SK-N-SH (cell line): ENCODE measurements around the gene GABRB1. TPM values are rescaled to one million over a fixed set of nuclear protein-coding genes. Genes with fewer than 3 reads are reported as not detected.

ENCODE experiments used
- CTCF ChIA-PET: fragments of 300-600, 350-600 bp; formaldehyde crosslinking; extraction: SDS; loops from one replicate; lab custom pipeline; 2021; lab: Yijun Ruan, JAX
- POLR2A ChIA-PET: fragments of 350-600 bp; sonication (Branson Sonifier 250); formaldehyde crosslinking; extraction: SDS; loops from one replicate; lab custom pipeline; 2020; ENCODE audit warnings: antibody characterized with exemption, inconsistent platforms; lab: Yijun Ruan, JAX
- DNase-seq: peaks from one replicate; pipeline ENCODE4 v3.0.0; 2012
- H2AFZ ChIP-seq: fragments of 200-600 bp; sonication (generic); 2 replicates; pipeline ENCODE4 v1.8.1; 2016; ENCODE audit warnings: antibody characterized with exemption, mild to moderate bottlenecking, low read depth
- H3F3A ChIP-seq: fragments of 200-600 bp; sonication (generic); replicated peaks from 2 replicates; pipeline ENCODE3; 2016; ENCODE audit warnings: antibody characterized with exemption, mild to moderate bottlenecking; ENCODE audit not compliant: insufficient read depth
- H3K27ac ChIP-seq, 2 experiments: fragments of 200-500 bp in 1 of 2; fragments of 200-600 bp in 1 of 2; sonication (Bioruptor generic) in 1 of 2; sonication (generic), shearing (Covaris generic) in 1 of 2; 2 replicates each; pipeline versions ENCODE4 v1.5.1 to v1.6.1; 2014 to 2016; ENCODE audit warnings: low read depth in 2 of 2, inconsistent platforms in 1 of 2, low read length in 1 of 2, mild to moderate bottlenecking in 1 of 2, mixed read lengths in 1 of 2
- H3K27me3 ChIP-seq: fragments of 200-600 bp; sonication (generic), shearing (Covaris generic); 2 replicates; pipeline ENCODE4 v1.6.1; 2016; ENCODE audit warnings: mixed run types; ENCODE audit not compliant: insufficient read depth
- H3K36me3 ChIP-seq, 2 experiments: fragments of 200-500 bp in 1 of 2; fragments of 200-600 bp in 1 of 2; sonication (Bioruptor generic) in 1 of 2; sonication (generic) in 1 of 2; replicated peaks in 1 of 2; 2 replicates each; pipeline versions ENCODE3 to v1.5.1; 2014 to 2016; ENCODE audit warnings: low read length in 1 of 2, mild to moderate bottlenecking in 1 of 2; ENCODE audit not compliant: insufficient read depth in 2 of 2, control insufficient read depth in 1 of 2
- H3K4me1 ChIP-seq, 2 experiments: fragments of 200-500 bp in 1 of 2; fragments of 200-600 bp in 1 of 2; sonication (Bioruptor generic) in 1 of 2; sonication (generic), shearing (Covaris generic) in 1 of 2; 2 replicates each; pipeline versions ENCODE4 v1.5.1 to v1.6.1; 2014 to 2016; ENCODE audit warnings: low read depth in 1 of 2, low read length in 1 of 2, mixed run types in 1 of 2; ENCODE audit not compliant: insufficient read depth in 2 of 2, control insufficient read depth in 1 of 2
- H3K4me2 ChIP-seq: fragments of 200-600 bp; sonication (generic), shearing (Covaris generic); 2 replicates; pipeline ENCODE4 v1.6.1; 2017; ENCODE audit warnings: mixed run types
- H3K4me3 ChIP-seq, 2 experiments: fragments of 200-500 bp in 1 of 2; fragments of 200-600 bp in 1 of 2; sonication (Bioruptor generic) in 1 of 2; sonication (generic), shearing (Covaris generic) in 1 of 2; 2 replicates each; pipeline versions ENCODE4 v1.5.1 to v1.8.1; 2014 to 2016; ENCODE audit warnings: low read depth in 2 of 2, inconsistent platforms in 1 of 2, low read length in 1 of 2, mild to moderate bottlenecking in 1 of 2, mixed read lengths in 1 of 2, moderate library complexity in 1 of 2
- H3K79me2 ChIP-seq: fragments of 200-600 bp; sonication (generic); 2 replicates; pipeline ENCODE4 v1.8.1; 2017; ENCODE audit warnings: mild to moderate bottlenecking; ENCODE audit not compliant: insufficient read depth
- H3K9ac ChIP-seq: fragments of 200-600 bp; sonication (generic); 2 replicates; pipeline ENCODE4 v1.6.1; 2017; ENCODE audit warnings: mixed run types
- H3K9me2 ChIP-seq: fragments of 200-600 bp; sonication (generic); 2 replicates; pipeline ENCODE4 v1.6.1; 2017; ENCODE audit warnings: mixed run types
- H3K9me3 ChIP-seq: fragments of 200-600 bp; sonication (generic); 2 replicates; pipeline ENCODE4 v1.6.1; 2017; ENCODE audit warnings: mixed run types, mild to moderate bottlenecking, moderate library complexity
- H4K20me1 ChIP-seq: fragments of 200-600 bp; sonication (generic); 2 replicates; pipeline ENCODE4 v1.6.1; 2017; ENCODE audit warnings: mild to moderate bottlenecking, mixed run types; ENCODE audit not compliant: insufficient read depth
- ELF1 ChIP-seq: IDR thresholded peaks from 2 replicates; pipeline ENCODE4 v1.4.0; 2012
- EP300 ChIP-seq, 2 experiments: IDR thresholded peaks; 2 replicates each; pipeline versions ENCODE4 v1.4.0 to v1.6.1; 2012; ENCODE audit warnings: borderline replicate concordance in 1 of 2, low read depth in 1 of 2, low read length in 1 of 2
- EZH2phosphoT487 ChIP-seq: fragments of 200-600 bp; sonication (generic); IDR thresholded peaks from 2 replicates; pipeline ENCODE4 v1.6.1; 2017; ENCODE audit warnings: low read depth, mixed run types, mild to moderate bottlenecking, antibody characterized with exemption, moderate library complexity, borderline replicate concordance
- FOSL2 ChIP-seq: IDR thresholded peaks from 2 replicates; pipeline ENCODE4 v1.4.0; 2012; ENCODE audit warnings: low read depth, mild to moderate bottlenecking, moderate library complexity, borderline replicate concordance
- FOXM1 ChIP-seq: IDR thresholded peaks from 2 replicates; pipeline ENCODE4 v1.4.0; 2012; ENCODE audit warnings: low read depth, mild to moderate bottlenecking
- GABPA ChIP-seq: IDR thresholded peaks from 2 replicates; pipeline ENCODE4 v1.4.0; 2012; ENCODE audit warnings: low read depth, mild to moderate bottlenecking
- GATA2 ChIP-seq: sonication (generic); formaldehyde crosslinking; IDR thresholded peaks from 2 replicates; pipeline ENCODE4 v1.5.0; 2020; ENCODE audit warnings: mild to moderate bottlenecking, missing genetic modification reagents
- JUND ChIP-seq: IDR thresholded peaks from 2 replicates; pipeline ENCODE4 v1.4.0; 2012
- MEF2A ChIP-seq: IDR thresholded peaks from 2 replicates; pipeline ENCODE4 v1.4.0; 2012; ENCODE audit warnings: low read depth, borderline replicate concordance
- MXI1 ChIP-seq: IDR thresholded peaks from 2 replicates; pipeline ENCODE4 v1.6.1; 2012; ENCODE audit warnings: mild to moderate bottlenecking, low read depth, low read length, improper control_type of control experiment
- NFIC ChIP-seq: IDR thresholded peaks from 2 replicates; pipeline ENCODE4 v1.4.0; 2012; ENCODE audit warnings: borderline replicate concordance
- NRF1 ChIP-seq: IDR thresholded peaks from 2 replicates; pipeline ENCODE4 v1.6.1; 2012; ENCODE audit warnings: low read depth, mild to moderate bottlenecking, low read length
- POLR2AphosphoS5 ChIP-seq: IDR thresholded peaks from 2 replicates; pipeline ENCODE4 v1.6.1; 2012; ENCODE audit warnings: low read depth, low read length
- SIN3A ChIP-seq: IDR thresholded peaks from 2 replicates; pipeline ENCODE4 v1.6.1; 2012; ENCODE audit warnings: low read depth, mild to moderate bottlenecking, low read length, moderate library complexity, borderline replicate concordance
- TCF12 ChIP-seq: IDR thresholded peaks from 2 replicates; pipeline ENCODE4 v1.4.0; 2012
- TEAD4 ChIP-seq: IDR thresholded peaks from 2 replicates; pipeline ENCODE4 v1.4.0; 2012; ENCODE audit warnings: mild to moderate bottlenecking, borderline replicate concordance; ENCODE audit not compliant: insufficient read depth
- YY1 ChIP-seq: IDR thresholded peaks from 2 replicates; pipeline ENCODE4 v1.4.0; 2012; ENCODE audit warnings: low read depth, mild to moderate bottlenecking
- WGBS: methylation state at CpG from one replicate; pipeline ENCODE4 v1.1.6; 2017; ENCODE audit warnings: low lambda C conversion rate; 5-methylcytosine and 5-hydroxymethylcytosine counted together
- polyA plus RNA-seq, 3 experiments: library from polyadenylated mRNA; depleted of rRNA; stranded (reverse); fragments of >200 nt; gene quantifications; 2 replicates each; pipeline ENCODE4 v1.2.3, GENCODE V29; 2012
- TF ChIP-seq, protein P1 (sequence below): IDR thresholded peaks from 2 replicates; pipeline ENCODE4; 2012
- TF ChIP-seq, protein P2 (sequence below): fragments of 200-600 bp; sonication (generic); IDR thresholded peaks from 2 replicates; pipeline ENCODE4 v1.6.1; 2017; ENCODE audit warnings: antibody characterized with exemption, mild to moderate bottlenecking, moderate library complexity
- TF ChIP-seq, protein P3 (sequence below): IDR thresholded peaks from 2 replicates; pipeline ENCODE4 v1.4.0; 2012; ENCODE audit warnings: low read depth, borderline replicate concordance
- TF ChIP-seq, protein P4 (sequence below): IDR thresholded peaks from 2 replicates; pipeline ENCODE4 v1.4.0; 2012; ENCODE audit warnings: low read depth

GABRB1 gene
- polyA plus RNA-seq, 1 of the 3 experiments (the other 2 are of a cell fraction) = not detected

DNA sequence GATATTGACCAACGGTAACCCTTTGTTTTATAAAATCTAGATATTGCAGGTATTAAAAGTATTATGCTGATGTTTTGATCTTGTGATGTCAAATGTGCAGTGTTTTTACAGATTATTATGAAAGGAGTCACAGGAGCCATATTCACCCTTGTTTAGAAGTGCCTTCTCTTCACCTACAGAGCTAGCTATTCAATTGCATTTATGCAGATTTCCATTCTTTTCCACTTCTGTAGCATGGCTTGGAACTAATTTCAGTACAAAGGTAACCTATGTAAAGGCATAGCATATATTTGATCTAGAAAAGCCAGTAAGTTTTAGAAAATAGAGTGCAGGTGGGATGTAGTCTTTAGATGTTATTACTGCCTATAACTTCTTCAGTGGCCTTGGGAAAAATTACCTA, 176.2 kb downstream of the GABRB1 start (continued):
- TF ChIP-seq JUND = no peak

DNA sequence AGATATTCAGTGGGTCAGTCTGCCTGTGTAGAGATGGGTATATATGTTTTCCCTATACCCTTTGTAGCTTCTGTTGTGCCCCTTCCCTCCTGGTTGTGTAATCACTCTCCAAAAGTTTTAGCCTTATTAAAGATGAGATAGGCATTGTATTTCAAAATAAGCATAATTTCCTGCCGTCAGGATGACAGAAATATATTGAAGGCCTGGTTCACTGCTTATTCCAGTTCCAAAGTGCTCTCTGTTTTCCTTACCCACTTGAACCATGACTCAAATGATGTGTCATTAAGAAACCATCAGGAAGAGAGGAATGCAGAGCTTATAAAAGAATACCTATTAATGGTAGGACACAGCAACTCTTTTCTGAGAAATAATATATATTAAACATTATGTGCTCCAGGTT, 178.5 kb downstream of the GABRB1 start:
- WGBS = 3% methylated on average over 1 of the region's 1 CpG
- peak overlapping the region in 1 of 2 experiments; percentile 98; a peak in 2 of 4 replicates for H3K27ac ChIP-seq
- H3F3A ChIP-seq = peaks cover 29% of the 10 kb centered on the region
- H3K4me1 ChIP-seq = peaks cover 0 to 35% of the 10 kb centered on the region in 2 experiments; a peak in 2 of 4 replicates
- no peaks in the 10 kb centered on the region for H3K79me2 ChIP-seq
- no peak overlapping the region; a peak in 1 of 4 replicates for H3K4me3 ChIP-seq
- CTCF ChIA-PET = no interaction called here
- no peaks in the 10 kb centered on the region for H4K20me1 ChIP-seq
- TF ChIP-seq MEF2A = no peak
- peak; percentile 50; the same call in 1 of the 2 replicates for TF ChIP-seq POLR2AphosphoS5
- peak; percentile 53; the same call in 1 of the 2 replicates for TF ChIP-seq FOXM1
- TF ChIP-seq ELF1 = peak; percentile 75
- peak; percentile 92 for TF ChIP-seq FOSL2
- TF ChIP-seq TEAD4 = peak; percentile 66; the same call in 1 of the 2 replicates
- TF ChIP-seq, protein P1, sequence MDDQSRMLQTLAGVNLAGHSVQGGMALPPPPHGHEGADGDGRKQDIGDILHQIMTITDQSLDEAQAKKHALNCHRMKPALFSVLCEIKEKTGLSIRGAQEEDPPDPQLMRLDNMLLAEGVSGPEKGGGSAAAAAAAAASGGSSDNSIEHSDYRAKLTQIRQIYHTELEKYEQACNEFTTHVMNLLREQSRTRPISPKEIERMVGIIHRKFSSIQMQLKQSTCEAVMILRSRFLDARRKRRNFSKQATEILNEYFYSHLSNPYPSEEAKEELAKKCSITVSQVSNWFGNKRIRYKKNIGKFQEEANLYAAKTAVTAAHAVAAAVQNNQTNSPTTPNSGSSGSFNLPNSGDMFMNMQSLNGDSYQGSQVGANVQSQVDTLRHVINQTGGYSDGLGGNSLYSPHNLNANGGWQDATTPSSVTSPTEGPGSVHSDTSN = peak; percentile 93
- TF ChIP-seq, protein P2, sequence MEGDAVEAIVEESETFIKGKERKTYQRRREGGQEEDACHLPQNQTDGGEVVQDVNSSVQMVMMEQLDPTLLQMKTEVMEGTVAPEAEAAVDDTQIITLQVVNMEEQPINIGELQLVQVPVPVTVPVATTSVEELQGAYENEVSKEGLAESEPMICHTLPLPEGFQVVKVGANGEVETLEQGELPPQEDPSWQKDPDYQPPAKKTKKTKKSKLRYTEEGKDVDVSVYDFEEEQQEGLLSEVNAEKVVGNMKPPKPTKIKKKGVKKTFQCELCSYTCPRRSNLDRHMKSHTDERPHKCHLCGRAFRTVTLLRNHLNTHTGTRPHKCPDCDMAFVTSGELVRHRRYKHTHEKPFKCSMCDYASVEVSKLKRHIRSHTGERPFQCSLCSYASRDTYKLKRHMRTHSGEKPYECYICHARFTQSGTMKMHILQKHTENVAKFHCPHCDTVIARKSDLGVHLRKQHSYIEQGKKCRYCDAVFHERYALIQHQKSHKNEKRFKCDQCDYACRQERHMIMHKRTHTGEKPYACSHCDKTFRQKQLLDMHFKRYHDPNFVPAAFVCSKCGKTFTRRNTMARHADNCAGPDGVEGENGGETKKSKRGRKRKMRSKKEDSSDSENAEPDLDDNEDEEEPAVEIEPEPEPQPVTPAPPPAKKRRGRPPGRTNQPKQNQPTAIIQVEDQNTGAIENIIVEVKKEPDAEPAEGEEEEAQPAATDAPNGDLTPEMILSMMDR = no peak
- no peak for TF ChIP-seq SIN3A
- no peak for TF ChIP-seq GATA2
- peak; percentile 54 for TF ChIP-seq NFIC
- no peak for TF ChIP-seq MXI1
- no peak for TF ChIP-seq YY1
- TF ChIP-seq TCF12 = peak; percentile 90
- TF ChIP-seq JUND = peak; percentile 93
- TF ChIP-seq, protein P3, sequence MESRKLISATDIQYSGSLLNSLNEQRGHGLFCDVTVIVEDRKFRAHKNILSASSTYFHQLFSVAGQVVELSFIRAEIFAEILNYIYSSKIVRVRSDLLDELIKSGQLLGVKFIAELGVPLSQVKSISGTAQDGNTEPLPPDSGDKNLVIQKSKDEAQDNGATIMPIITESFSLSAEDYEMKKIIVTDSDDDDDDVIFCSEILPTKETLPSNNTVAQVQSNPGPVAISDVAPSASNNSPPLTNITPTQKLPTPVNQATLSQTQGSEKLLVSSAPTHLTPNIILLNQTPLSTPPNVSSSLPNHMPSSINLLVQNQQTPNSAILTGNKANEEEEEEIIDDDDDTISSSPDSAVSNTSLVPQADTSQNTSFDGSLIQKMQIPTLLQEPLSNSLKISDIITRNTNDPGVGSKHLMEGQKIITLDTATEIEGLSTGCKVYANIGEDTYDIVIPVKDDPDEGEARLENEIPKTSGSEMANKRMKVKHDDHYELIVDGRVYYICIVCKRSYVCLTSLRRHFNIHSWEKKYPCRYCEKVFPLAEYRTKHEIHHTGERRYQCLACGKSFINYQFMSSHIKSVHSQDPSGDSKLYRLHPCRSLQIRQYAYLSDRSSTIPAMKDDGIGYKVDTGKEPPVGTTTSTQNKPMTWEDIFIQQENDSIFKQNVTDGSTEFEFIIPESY = peak; percentile 23; the same call in 1 of the 2 replicates
- TF ChIP-seq NRF1 = no peak
- TF ChIP-seq, protein P4, sequence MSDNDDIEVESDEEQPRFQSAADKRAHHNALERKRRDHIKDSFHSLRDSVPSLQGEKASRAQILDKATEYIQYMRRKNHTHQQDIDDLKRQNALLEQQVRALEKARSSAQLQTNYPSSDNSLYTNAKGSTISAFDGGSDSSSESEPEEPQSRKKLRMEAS = 0 out of 2 replicates have a peak, but pooled peaks have one; percentile 12
- TF ChIP-seq EZH2phosphoT487 = no peak
- no peak for TF ChIP-seq GABPA
- TF ChIP-seq EP300 (IDR thresholded peaks at IDR 0.05; ENCODE audit: borderline replicate concordance in 1 of 2, low read depth in 1 of 2, low read length in 1 of 2) = peak in 1 of 2 experiments; percentile 90; a peak in 2 of 4 replicates
- no peaks in the 10 kb centered on the region for H3K36me3 ChIP-seq
- no peaks in the 10 kb centered on the region for H3K9me3 ChIP-seq
- peak overlapping the region; percentile 49; the same call in 1 of the 2 replicates for H3K4me2 ChIP-seq
- no peaks in the 10 kb centered on the region for H3K27me3 ChIP-seq
- no peaks in the 10 kb centered on the region for H3K9me2 ChIP-seq
- DNase-seq = no peak
- peak overlapping the region; percentile 36; the same call in 1 of the 2 replicates for H2AFZ ChIP-seq
- H3K9ac ChIP-seq = peak overlapping the region; percentile 70; the same call in 1 of the 2 replicates
- POLR2A ChIA-PET = no interaction called here
